IPS-20b (cell line): ENCODE measurements around the gene CIAPIN1.

ENCODE experiments used
- H3K27ac ChIP-seq: one replicate; pipeline ENCODE4 v1.5.1; 2013; ENCODE audit warnings: low read length
- H3K27me3 ChIP-seq: 2 replicates; pipeline ENCODE4 v1.6.1; 2013; ENCODE audit warnings: mild to moderate bottlenecking, low read length, inconsistent platforms; ENCODE audit not compliant: insufficient read depth
- H3K36me3 ChIP-seq: 2 replicates; pipeline ENCODE4 v1.6.1; 2013; ENCODE audit warnings: low read depth, mild to moderate bottlenecking, inconsistent platforms, low read length, moderate library complexity; ENCODE audit not compliant: insufficient read depth
- H3K4me1 ChIP-seq: 2 replicates; pipeline ENCODE4 v1.6.1; 2013; ENCODE audit warnings: mild to moderate bottlenecking, control low read depth, inconsistent platforms, low read length, moderate library complexity; ENCODE audit not compliant: insufficient read depth
- H3K4me3 ChIP-seq: 2 replicates; pipeline ENCODE4 v1.5.1; 2013; ENCODE audit warnings: mild to moderate bottlenecking, low read length, inconsistent platforms
- H3K9ac ChIP-seq: 2 replicates; pipeline ENCODE4 v1.6.1; 2013; ENCODE audit warnings: low read depth, mild to moderate bottlenecking, inconsistent platforms, low read length, moderate library complexity
- H3K9me3 ChIP-seq: 2 replicates; pipeline ENCODE4 v1.6.1; 2013; ENCODE audit warnings: mild to moderate bottlenecking, low read depth, low read length, inconsistent platforms; ENCODE audit not compliant: insufficient read depth

The CIAPIN1 gene

GRCh38 chr16:57392694-57393093, 54.5 kb downstream of the CIAPIN1 start:
- Histone ChIP-seq H3K4me3 (no peak overlapping the region), H3K27me3 (no peaks in the 10 kb centered on the region), H3K36me3 (no peaks in the 10 kb centered on the region), H3K4me1 (no peaks in the 10 kb centered on the region), H3K9me3 (no peaks in the 10 kb centered on the region), H3K27ac (no peak overlapping the region), H3K9ac (no peak overlapping the region)

GRCh38 chr16:57391708-57392107, 55.5 kb downstream of the CIAPIN1 start:
- Histone ChIP-seq H3K27ac (no peak overlapping the region), H3K4me3 (no peak overlapping the region), H3K9me3 (no peaks in the 10 kb centered on the region), H3K36me3 (no peaks in the 10 kb centered on the region), H3K4me1 (peaks cover under 1% of the 10 kb centered on the region; the same call in 1 of the 2 replicates), H3K27me3 (no peaks in the 10 kb centered on the region), H3K9ac (no peak overlapping the region)

GRCh38 chr16:57391300-57391699, 55.9 kb downstream of the CIAPIN1 start:
- no peaks in the 10 kb centered on the region for H3K36me3 ChIP-seq
- no peak overlapping the region for H3K27ac ChIP-seq
- no peaks in the 10 kb centered on the region for H3K9me3 ChIP-seq
- H3K27me3 ChIP-seq = no peaks in the 10 kb centered on the region
- no peak overlapping the region for H3K9ac ChIP-seq
- peaks cover 4% of the 10 kb centered on the region; the same call in 1 of the 2 replicates for H3K4me1 ChIP-seq
- no peak overlapping the region for H3K4me3 ChIP-seq

GRCh38 chr16:57390636-57391295, 56.4 kb downstream of the CIAPIN1 start:
- H3K9me3 ChIP-seq = no peaks in the 10 kb centered on the region
- H3K36me3 ChIP-seq = no peaks in the 10 kb centered on the region
- peaks cover 4% of the 10 kb centered on the region; the same call in 1 of the 2 replicates for H3K4me1 ChIP-seq
- no peak overlapping the region for H3K27ac ChIP-seq
- no peak overlapping the region for H3K4me3 ChIP-seq
- no peaks in the 10 kb centered on the region for H3K27me3 ChIP-seq
- H3K9ac ChIP-seq = no peak overlapping the region

GRCh38 chr16:57389087-57389468, 58.1 kb downstream of the CIAPIN1 start:
- H3K27me3 ChIP-seq = no peaks in the 10 kb centered on the region
- no peak overlapping the region for H3K4me3 ChIP-seq
- no peaks in the 10 kb centered on the region for H3K9me3 ChIP-seq
- peaks cover 4% of the 10 kb centered on the region; the same call in 1 of the 2 replicates for H3K4me1 ChIP-seq
- H3K27ac ChIP-seq = no peak overlapping the region
- no peak overlapping the region for H3K9ac ChIP-seq
- no peaks in the 10 kb centered on the region for H3K36me3 ChIP-seq

GRCh38 chr16:57388359-57389086, 58.7 kb downstream of the CIAPIN1 start:
- Histone ChIP-seq H3K9ac (no peak overlapping the region), H3K4me1 (peaks cover 4% of the 10 kb centered on the region; the same call in 1 of the 2 replicates), H3K36me3 (no peaks in the 10 kb centered on the region), H3K4me3 (no peak overlapping the region), H3K27ac (no peak overlapping the region), H3K27me3 (no peaks in the 10 kb centered on the region), H3K9me3 (no peaks in the 10 kb centered on the region)

- Histone ChIP-seq H3K4me3 (no peak overlapping the region), H3K36me3 (no peaks in the 10 kb centered on the region), H3K4me1 (peaks cover 4% of the 10 kb centered on the region; the same call in 1 of the 2 replicates), H3K27me3 (no peaks in the 10 kb centered on the region), H3K9ac (no peak overlapping the region), H3K9me3 (no peaks in the 10 kb centered on the region), H3K27ac (no peak overlapping the region)
These were observed 59.4 kb downstream of the CIAPIN1 start for GRCh38 chr16:57387598-57388354.

- no peak overlapping the region for H3K27ac ChIP-seq
- peaks cover 4% of the 10 kb centered on the region; the same call in 1 of the 2 replicates for H3K4me1 ChIP-seq
- H3K9ac ChIP-seq = no peak overlapping the region
- H3K36me3 ChIP-seq = no peaks in the 10 kb centered on the region
- H3K4me3 ChIP-seq = no peak overlapping the region
- H3K9me3 ChIP-seq = no peaks in the 10 kb centered on the region
- no peaks in the 10 kb centered on the region for H3K27me3 ChIP-seq
These were observed 60.7 kb downstream of the CIAPIN1 start for GRCh38 chr16:57386381-57386951.

GRCh38 chr16:57385083-57385482, 62.1 kb downstream of the CIAPIN1 start:
- Histone ChIP-seq H3K4me1 (peaks cover 4% of the 10 kb centered on the region; the same call in 1 of the 2 replicates), H3K27ac (no peak overlapping the region), H3K9ac (no peak overlapping the region), H3K4me3 (no peak overlapping the region), H3K9me3 (no peaks in the 10 kb centered on the region), H3K27me3 (no peaks in the 10 kb centered on the region), H3K36me3 (no peaks in the 10 kb centered on the region)

GRCh38 chr16:57384248-57385070, 62.7 kb downstream of the CIAPIN1 start:
- H3K9me3 ChIP-seq = no peaks in the 10 kb centered on the region
- H3K27ac ChIP-seq = no peak overlapping the region
- no peaks in the 10 kb centered on the region for H3K27me3 ChIP-seq
- no peak overlapping the region for H3K4me3 ChIP-seq
- peaks cover 4% of the 10 kb centered on the region; the same call in 1 of the 2 replicates for H3K4me1 ChIP-seq
- H3K36me3 ChIP-seq = no peaks in the 10 kb centered on the region
- H3K9ac ChIP-seq = no peak overlapping the region
